GM12878 (cell line): ENCODE results near the gene MAP7. TPM values are rescaled to one million over a fixed set of nuclear protein-coding genes. Genes with fewer than 3 reads are reported as not detected.
A peak's percentile ranks its signal among the peaks of the same experiment; 100 is the strongest.

ENCODE experiments used
- ATAC-seq: fragments of 200-7000 bp; cut with Tn5 transposase; 3 replicates; pipeline ENCODE4 v1.9.1; 2020; ENCODE audit warnings: mild to moderate bottlenecking, moderate library complexity
- BruUV-seq: library from RNA; stranded (reverse); fragments of 400-500 nt; replicated peaks from 2 replicates; lab custom pipeline; 2021; lab: Mats Ljungman, UMichigan
- CTCF ChIA-PET: fragments of 300-600 bp; sonication (Branson Sonifier 250); formaldehyde crosslinking; extraction: SDS; loops from one replicate; lab custom pipeline; 2021; ENCODE audit warnings: inconsistent platforms; lab: Yijun Ruan, JAX
- POLR2A ChIA-PET: fragments of 350-600 bp; formaldehyde crosslinking; extraction: SDS; loops from one replicate; lab custom pipeline; 2021; ENCODE audit warnings: inconsistent platforms; lab: Charles Lee
- RAD21 ChIA-PET: fragments of 300-600 bp; sonication (Branson Sonifier 250); formaldehyde crosslinking; loops from one replicate; lab custom pipeline; 2023; ENCODE audit warnings: antibody characterized with exemption; ENCODE audit not compliant: unreplicated experiment; lab: Charles Lee
- SMC1A ChIA-PET: fragments of 300-600 bp; sonication (Branson Sonifier 250); formaldehyde crosslinking; loops from one replicate; lab custom pipeline; 2023; ENCODE audit not compliant: unreplicated experiment, uncharacterized antibody; lab: Charles Lee
- DNase-seq: peaks from one replicate; pipeline ENCODE4 v3.0.0-alpha.2; 2011; ENCODE audit warnings: low read depth, low spot score
- FAIRE-seq: peaks from 3 replicates; lab custom pipeline; 2011; peaks lifted over from hg19 to GRCh38; lab: Jason Lieb, UNC
- H2AFZ ChIP-seq: 2 replicates; pipeline ENCODE4 v1.6.0; 2011; ENCODE audit warnings: low read depth, low read length, control low read depth; ENCODE audit not compliant: control insufficient read depth
- H3K27ac ChIP-seq: 2 replicates; pipeline ENCODE4 v1.5.1; 2011; ENCODE audit warnings: control low read depth; ENCODE audit not compliant: control insufficient read depth, insufficient read depth
- H3K27me3 ChIP-seq, 2 experiments: replicated peaks in 1 of 2; 2 replicates each; pipeline versions ENCODE4 v1.6.0 to v1.6.1; 2011; ENCODE audit warnings: low read length in 1 of 2; ENCODE audit not compliant: control insufficient read depth in 2 of 2, insufficient read depth in 2 of 2
- H3K36me3 ChIP-seq, 2 experiments: 2 replicates each; pipeline ENCODE4 v1.5.1; 2011; ENCODE audit warnings: low read length in 1 of 2; ENCODE audit not compliant: control insufficient read depth in 2 of 2, insufficient read depth in 2 of 2
- H3K4me1 ChIP-seq: 2 replicates; pipeline ENCODE4 v1.6.1; 2011; ENCODE audit warnings: mild to moderate bottlenecking, low read length, moderate library complexity, mixed read lengths; ENCODE audit not compliant: control insufficient read depth, insufficient read depth
- H3K4me2 ChIP-seq: 2 replicates; pipeline ENCODE4 v1.6.0; 2011; ENCODE audit warnings: control low read depth; ENCODE audit not compliant: control insufficient read depth, insufficient read depth
- H3K4me3 ChIP-seq: fragments of 200-600 bp; sonication (generic); 2 replicates; pipeline ENCODE4 v1.5.1; 2016
- H3K79me2 ChIP-seq: 2 replicates; pipeline ENCODE4 v1.6.0; 2011; ENCODE audit warnings: low read length; ENCODE audit not compliant: control insufficient read depth, insufficient read depth
- H3K9ac ChIP-seq: 2 replicates; pipeline ENCODE4 v1.8.0; 2011; ENCODE audit warnings: low read length, control low read depth, mixed read lengths; ENCODE audit not compliant: control insufficient read depth, insufficient read depth
- H3K9me3 ChIP-seq: replicated peaks from 3 replicates; pipeline ENCODE4 v1.5.1; 2011; ENCODE audit warnings: mild to moderate bottlenecking, low read length; ENCODE audit not compliant: control insufficient read depth, insufficient read depth
- H4K20me1 ChIP-seq: 2 replicates; pipeline ENCODE4 v1.6.0; 2011; ENCODE audit not compliant: control insufficient read depth, insufficient read depth
- HDGF ChIP-seq: fragments of 450-650 bp; IDR thresholded peaks from 2 replicates; pipeline ENCODE4 v1.6.1; 2016; ENCODE audit warnings: antibody characterized with exemption
- POLR2AphosphoS5 ChIP-seq: IDR thresholded peaks from 2 replicates; pipeline ENCODE4 v1.6.1; 2011; ENCODE audit warnings: mild to moderate bottlenecking, low read length, inconsistent platforms
- SMARCA5 ChIP-seq: fragments of 450-650 bp; IDR thresholded peaks from 2 replicates; pipeline ENCODE4 v1.6.1; 2017; ENCODE audit warnings: mild to moderate bottlenecking
- STAT1 ChIP-seq: fragments of 450-650 bp; conservative IDR thresholded peaks from 2 replicates; pipeline ENCODE4 v1.6.1; 2014; ENCODE audit warnings: antibody characterized with exemption, mild to moderate bottlenecking
- WGBS: methylation state at CpG from one replicate; pipeline ENCODE4 v1.1.6; 2016; ENCODE audit warnings: low lambda C conversion rate; ENCODE audit not compliant: insufficient replicate concordance, insufficient coverage; ENCODE audit errors: missing lambda C conversion rate; 5-methylcytosine and 5-hydroxymethylcytosine counted together
- in situ Hi-C: fragments of 300-500 bp; cut with MboI; formaldehyde crosslinking; loops from 9 replicates; pipeline ENCODE4 v1.14.3; 2018; ENCODE audit warnings: mixed read lengths
- intact Hi-C: fragments of 100-400 bp; cut with micrococcal nuclease; formaldehyde crosslinking; loops from one replicate; pipeline ENCODE4 v1.14.2; 2022; ENCODE audit not compliant: unreplicated experiment
- polyA plus RNA-seq, 11 experiments: library from polyadenylated mRNA; depleted of rRNA in 4 of 11; unstranded in 6 of 11; stranded (reverse) in 5 of 11; fragments of >200 nt; fragmentation: Nextera tagmentation in 4 of 11; fragmentation: Illumina TruSeq in 1 of 11; extraction: Ambion mirVana in 4 of 11; extraction: Trizol in 1 of 11; gene quantifications; 1 replicate in 1 of 11; 2 replicates in 10 of 11; pipeline versions ENCODE4 v1.2.1 to v1.2.3, GENCODE V29; 2011 to 2016; ENCODE audit warnings: inconsistent platforms in 2 of 11, missing spikeins in 2 of 11, low read depth in 1 of 11
- total RNA-seq, 4 experiments: library from RNA; depleted of rRNA in 3 of 4; stranded (reverse); fragments of >200 nt in 3 of 4; fragmentation: Illumina TruSeq in 1 of 4; extraction: Trizol in 1 of 4; gene quantifications; 2 replicates each; pipeline versions ENCODE4 v1.2.1 to v1.2.3, GENCODE V29; 2013 to 2021
- TF ChIP-seq, protein P1 (sequence below): fragments of 450-650 bp; IDR thresholded peaks from 2 replicates; pipeline ENCODE4 v1.6.1; 2016; ENCODE audit warnings: mild to moderate bottlenecking

MAP7 gene
- total and polyA plus RNA-seq, 10 of the 15 experiments (the other 5 are each of a cell fraction or from before 2014, with no cell fraction given) = 0.04 to 0.17 (median 0.08) TPM; not detected in 2

DNA sequence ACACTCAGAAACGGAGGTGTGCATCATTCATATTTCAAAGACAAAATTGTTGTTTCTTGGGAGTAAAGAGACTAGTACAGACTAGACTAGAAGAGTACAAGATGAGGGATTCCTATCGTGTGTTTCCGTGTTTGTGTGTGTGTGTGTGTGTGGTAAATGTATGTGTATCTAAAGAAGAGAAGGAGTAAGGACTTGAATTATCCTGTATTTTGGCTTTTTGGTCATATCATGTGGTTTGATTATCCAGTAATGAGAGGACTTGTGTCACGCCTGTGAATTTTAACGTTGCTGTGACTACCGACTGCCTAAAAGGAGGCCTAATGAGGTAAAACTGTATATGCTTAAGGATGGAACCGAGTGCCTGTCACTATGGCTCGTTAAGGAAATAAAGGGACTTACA lies 44.4 kb upstream of the MAP7 start:
- DNase-seq (no peak), FAIRE-seq (no peak)
- H4K20me1 ChIP-seq = no peaks in the 10 kb centered on the region
- POLR2A ChIA-PET = interaction anchor here (1.0 to 1.5 kb wide), 4 partner anchors 9 to 196 kb away, joined by 3 to 7 read pairs (median 3); no protein-coding TSS in a partner anchor
- TF ChIP-seq, protein P1, sequence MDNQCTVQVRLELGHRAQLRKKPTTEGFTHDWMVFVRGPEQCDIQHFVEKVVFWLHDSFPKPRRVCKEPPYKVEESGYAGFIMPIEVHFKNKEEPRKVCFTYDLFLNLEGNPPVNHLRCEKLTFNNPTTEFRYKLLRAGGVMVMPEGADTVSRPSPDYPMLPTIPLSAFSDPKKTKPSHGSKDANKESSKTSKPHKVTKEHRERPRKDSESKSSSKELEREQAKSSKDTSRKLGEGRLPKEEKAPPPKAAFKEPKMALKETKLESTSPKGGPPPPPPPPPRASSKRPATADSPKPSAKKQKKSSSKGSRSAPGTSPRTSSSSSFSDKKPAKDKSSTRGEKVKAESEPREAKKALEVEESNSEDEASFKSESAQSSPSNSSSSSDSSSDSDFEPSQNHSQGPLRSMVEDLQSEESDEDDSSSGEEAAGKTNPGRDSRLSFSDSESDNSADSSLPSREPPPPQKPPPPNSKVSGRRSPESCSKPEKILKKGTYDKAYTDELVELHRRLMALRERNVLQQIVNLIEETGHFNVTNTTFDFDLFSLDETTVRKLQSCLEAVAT = peak; percentile 94
- TF ChIP-seq STAT1 (no peak), HDGF (no peak; the same call in 1 of the 2 replicates), POLR2AphosphoS5 (peak; percentile 38; the same call in 1 of the 2 replicates), SMARCA5 (0 out of 2 replicates have a peak, but pooled peaks have one; percentile 6)
- TF ChIP-seq, all 136 proteins: peak for 3
- no peak overlapping the region for H3K9ac ChIP-seq
- intact Hi-C loops = loop anchor here (5.0 kb wide), 1 partner anchor 198 kb away; the partner anchor contains the start of gene MAP3K5
- H3K4me1 ChIP-seq = peaks cover 13% of the 10 kb centered on the region; the same call in 1 of the 2 replicates
- H3K27me3 ChIP-seq = no peaks in the 10 kb centered on the region
- 86% methylated on average over 8 of the region's 8 CpGs for WGBS
- in situ Hi-C loops = no loop called here
- peaks cover 6 to 39% of the 10 kb centered on the region in 2 experiments for H3K36me3 ChIP-seq
- SMC1A ChIA-PET = interaction anchor here (1.2 to 1.9 kb wide), 8 partner anchors 8 to 199 kb away, joined by 4 to 11 read pairs (median 6); partner anchors contain the start of gene MAP3K5
- H3K9me3 ChIP-seq = no peaks in the 10 kb centered on the region
- no peaks in the 10 kb centered on the region for H3K79me2 ChIP-seq
- no TSS peak for BruUV-seq
- 0 out of 2 replicates have a peak overlapping the region, but pooled peaks have one; percentile 20 for H3K4me3 ChIP-seq
- CTCF ChIA-PET = interaction anchor here (0.7 to 2.5 kb wide), 7 partner anchors 10 to 200 kb away, joined by 3 to 14 read pairs (median 4); partner anchors contain the start of gene MAP3K5
- peak overlapping the region; percentile 83 for H3K27ac ChIP-seq
- ATAC-seq = no peak
- RAD21 ChIA-PET = interaction anchor here (1.6 to 2.2 kb wide), 2 partner anchors 197 to 200 kb away, joined by 6 to 21 read pairs; partner anchors contain the start of gene MAP3K5
- no peak overlapping the region for H2AFZ ChIP-seq
- peak overlapping the region; percentile 28 for H3K4me2 ChIP-seq
